GM19099 (cell line): ENCODE measurements around the gene RIF1.

ENCODE experiments used
- POLR2A ChIP-seq: IDR thresholded peaks from 3 replicates; pipeline ENCODE4 v1.6.1; 2011; ENCODE audit warnings: low read depth; ENCODE audit not compliant: insufficient read length; ENCODE audit errors: extremely low read depth

RIF1 gene

DNA sequence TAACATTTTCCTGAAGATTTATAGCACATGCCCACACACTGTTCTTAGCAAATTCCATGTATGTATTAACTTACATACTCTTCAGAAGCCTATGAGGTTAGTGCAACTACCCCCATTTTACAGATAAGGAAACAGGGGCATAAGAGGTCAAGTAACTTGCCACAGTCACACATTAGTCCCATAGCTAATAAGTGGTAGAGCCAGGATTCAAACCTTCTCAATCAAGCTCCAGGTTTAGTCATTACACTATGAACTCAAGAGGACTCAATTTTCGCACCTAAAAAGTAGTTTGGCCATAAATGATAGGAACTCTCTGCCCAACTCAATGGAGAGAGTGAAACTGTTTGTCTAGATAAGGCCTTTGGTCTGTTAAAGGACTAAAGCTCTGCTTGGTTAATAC, 9.7 kb upstream of the RIF1 start:
- no peak for TF ChIP-seq POLR2A

DNA sequence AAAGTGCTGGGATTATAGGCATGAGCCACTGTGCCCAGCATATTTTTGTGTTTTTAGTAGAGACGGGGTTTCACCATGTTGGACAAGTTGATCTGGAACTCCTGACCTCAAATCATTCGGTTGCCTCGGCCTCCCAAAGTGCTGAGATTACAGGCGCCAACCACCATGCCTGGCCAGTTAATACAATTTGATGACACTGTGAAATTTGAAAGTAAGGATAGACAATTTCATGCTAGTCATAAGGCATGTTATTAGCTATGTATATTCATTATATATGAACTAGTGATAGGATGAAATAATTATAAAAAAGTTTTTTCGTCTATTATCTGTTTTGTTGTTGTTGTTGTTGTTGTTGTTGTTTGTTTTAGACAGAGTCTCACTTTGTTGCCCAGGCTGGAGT, 8.6 kb upstream of the RIF1 start:
- TF ChIP-seq POLR2A, result no peak

DNA sequence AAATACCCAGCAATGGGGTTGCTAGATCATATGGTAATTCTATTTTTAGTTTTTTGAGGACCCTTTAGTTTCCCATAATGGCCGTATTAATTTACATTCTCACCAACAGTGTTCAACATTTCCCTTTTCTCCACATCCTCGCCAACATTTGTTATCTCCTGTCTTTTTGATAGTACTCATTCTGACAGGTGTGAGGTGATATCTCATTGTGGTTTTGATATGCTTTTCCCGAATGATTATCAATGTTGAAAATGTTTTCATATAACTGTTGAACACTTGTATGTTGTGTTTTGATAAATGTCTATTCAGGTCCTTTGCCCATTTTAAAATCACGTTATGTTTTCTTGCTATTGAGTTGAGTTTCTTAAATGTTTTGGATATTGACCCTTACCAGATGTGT, 5.8 kb upstream of the RIF1 start:
- TF ChIP-seq POLR2A, result no peak

DNA sequence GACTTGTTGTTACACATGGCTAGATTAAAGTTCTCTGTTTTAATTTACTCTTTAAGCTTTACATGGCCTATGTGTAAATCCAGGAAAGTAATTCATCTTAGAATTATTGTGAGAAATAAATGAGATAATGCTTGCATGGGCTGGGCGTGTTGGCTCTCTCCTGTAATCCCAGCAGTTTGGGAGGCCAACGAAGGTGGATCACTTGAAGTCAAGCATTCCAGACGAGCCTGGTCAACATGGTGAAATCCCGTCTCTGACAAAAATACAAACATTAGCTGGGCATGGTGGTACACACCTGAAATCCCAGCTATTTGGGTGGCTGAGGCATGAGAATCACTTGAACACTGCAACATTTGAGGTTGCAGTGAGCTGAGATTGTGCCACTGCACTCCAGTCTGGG, 4.3 kb upstream of the RIF1 start:
- no peak for TF ChIP-seq POLR2A

DNA sequence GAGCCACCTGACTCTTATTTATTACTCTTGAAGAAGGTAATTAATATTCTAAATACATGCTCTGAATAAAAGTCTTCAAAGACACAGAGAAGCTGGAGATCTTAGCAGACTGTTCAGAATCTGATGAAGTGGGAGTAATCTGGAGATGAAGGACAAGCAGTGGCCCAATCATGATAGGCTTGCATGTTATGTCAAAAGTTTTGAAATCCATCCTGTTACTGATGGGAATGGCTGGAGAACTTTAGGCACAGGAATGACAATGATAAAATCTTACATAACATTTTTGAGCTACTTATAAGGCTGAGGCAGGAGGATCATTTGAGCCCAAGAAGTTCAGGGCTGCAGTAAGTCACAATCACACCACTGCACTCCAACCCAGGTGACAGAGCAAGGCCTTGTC, 2.4 kb upstream of the RIF1 start:
- no peak for TF ChIP-seq POLR2A

DNA sequence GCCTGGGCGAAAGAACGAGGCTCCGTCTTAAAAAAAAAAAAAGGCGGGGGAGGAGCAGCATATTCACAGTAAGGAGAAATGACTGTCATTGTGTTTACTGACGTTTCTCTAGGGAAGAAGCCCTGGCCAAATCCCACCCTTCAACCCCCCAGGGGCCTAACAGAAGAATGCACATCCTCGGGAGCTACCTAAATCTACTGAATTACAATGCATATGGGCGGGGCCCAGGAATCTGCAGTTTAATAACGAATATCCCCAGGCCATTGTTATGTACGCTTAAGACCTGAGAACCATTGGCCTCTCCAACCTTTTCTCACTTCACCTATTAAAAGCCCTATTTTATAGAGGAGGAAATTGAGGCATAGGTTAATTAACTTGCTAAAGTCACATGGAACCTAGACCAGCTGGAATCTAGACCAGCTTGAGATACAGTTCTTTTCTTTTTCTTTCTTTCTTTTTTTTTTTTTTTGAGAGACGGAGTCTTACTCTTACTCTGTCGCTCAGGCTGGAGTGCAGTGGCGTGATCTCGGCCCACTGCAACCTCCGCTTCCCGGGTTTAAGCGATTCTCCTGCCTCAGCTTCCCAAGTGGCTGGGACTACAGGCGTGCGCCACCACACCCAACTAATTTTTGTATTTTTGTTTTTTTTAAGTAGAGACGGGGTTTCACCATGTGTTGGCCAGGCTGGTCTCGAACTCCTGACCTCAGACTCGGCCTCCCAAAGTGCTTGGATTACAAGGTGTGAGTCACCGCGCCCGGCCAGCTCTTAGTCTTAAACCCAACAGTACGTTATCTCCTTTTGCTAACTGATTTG, 708 bp upstream of the RIF1 start:
- TF ChIP-seq POLR2A, result no peak

DNA sequence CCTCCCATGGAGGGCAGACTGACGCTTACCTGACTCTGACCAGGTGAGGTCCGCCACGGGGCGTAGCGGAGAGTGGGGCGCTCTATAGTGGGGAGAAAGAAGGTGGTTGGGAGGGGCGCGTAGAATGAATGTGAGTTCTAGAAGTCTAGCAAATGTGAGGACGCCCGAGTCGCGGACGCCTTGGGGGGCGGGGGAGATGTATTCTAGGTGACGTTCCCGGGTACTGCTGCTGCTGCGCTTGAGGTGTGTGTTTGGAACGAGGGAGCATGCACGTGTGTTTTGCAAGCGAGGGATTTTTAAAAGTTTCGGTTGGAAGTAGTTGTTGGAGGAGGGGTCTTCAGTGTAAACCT, 758 bp downstream of the RIF1 start:
- TF ChIP-seq POLR2A, result peak; percentile 8

DNA sequence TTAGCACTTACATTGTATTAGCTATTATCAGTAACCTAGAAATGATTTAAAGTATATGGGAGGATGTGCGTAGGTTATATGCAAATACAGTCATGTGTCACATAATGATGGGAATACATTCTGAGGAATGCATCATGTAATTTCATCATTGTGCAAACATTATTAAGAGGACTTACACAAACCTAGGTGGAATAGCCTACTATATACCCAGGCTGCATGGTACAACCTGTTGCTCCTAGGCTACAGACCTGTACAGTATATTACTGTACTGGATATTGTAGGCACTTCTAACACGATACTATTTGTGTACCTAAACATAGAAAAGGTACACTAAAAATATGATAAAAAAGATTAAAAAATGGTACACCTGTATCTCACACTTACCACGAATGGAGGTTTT, 7.9 kb downstream of the RIF1 start:
- TF ChIP-seq POLR2A, result no peak

DNA sequence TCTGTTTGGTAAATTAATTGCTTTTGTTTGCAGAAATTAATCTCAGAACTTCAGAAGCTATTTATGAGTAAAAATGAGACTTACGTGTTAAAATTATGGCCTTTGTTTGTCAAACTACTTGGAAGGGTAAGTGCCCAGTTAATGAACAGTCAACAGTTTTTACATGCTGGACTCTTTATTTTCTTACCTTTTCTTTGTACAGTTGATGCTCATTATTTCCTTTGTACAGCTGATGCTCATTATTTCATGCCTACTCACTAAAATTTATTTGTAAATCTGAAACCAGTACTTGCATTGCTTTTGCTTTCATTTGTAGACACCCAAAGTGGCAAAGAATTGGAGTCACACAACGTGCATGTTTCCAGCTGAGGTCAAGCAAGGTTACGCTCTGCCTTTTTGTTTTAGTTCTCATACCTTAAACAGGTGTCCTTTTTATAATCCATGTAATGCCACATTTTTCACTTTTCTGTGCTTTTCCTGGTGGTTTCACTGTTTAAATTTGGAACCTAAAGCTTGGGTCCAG, 13.3 kb downstream of the RIF1 start:
- TF ChIP-seq POLR2A, result no peak

DNA sequence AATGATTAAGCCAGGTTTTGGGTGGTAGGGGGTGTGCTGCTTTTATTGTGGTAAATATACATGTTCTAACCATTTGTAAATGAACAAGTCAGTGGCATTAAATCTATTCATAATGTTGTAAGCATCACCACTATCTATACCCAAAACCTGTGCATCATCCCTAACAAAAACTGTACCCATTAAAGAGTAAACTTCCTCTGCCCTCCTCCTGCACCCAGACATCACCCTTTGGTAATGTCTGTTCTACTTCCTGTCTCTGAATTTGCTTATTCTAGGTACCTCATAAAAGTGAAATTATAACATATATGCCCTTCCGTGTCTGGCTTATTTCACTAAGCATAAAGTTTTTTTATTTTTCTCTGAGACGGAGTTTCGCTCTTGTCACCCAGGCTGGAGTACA, 14.1 kb downstream of the RIF1 start:
- no peak for TF ChIP-seq POLR2A

DNA sequence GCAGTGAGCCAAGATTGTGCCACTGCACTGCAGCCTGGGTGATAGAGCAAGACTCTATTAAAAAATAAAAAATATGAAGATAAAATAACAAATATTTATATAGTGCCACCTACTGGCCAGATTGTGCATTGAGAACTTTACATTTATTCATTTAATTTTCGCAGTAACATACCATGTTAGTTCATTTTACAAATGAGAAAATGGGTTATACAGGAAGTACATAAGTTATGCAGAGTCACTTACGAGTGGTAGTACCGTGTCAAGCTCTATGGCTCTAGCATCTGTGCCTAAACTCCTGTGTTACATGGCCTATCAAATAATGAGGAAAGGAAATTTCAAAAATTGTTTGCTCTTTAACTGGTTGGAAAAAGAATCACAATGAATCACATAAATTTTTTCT, 27.9 kb downstream of the RIF1 start:
- TF ChIP-seq POLR2A, result no peak

DNA sequence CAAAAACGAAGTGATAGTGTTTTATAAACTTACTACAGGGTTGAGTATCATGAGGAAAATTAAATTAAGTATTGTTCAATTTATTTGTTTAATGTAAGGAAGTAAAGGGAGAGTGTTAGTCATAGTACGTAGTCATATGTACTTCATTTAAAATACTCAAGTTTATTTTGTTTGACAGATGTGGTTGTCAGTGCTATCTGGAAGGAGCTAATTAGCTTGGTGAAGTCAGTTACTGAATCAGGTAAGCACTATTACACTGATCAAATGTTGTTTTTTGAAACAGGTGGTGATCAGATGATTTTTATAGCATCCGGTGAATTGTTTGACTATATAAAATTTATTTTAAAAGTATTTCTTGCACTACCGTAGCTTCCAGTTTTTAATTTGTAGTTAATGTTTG, 28.8 kb downstream of the RIF1 start:
- TF ChIP-seq POLR2A, result no peak

DNA sequence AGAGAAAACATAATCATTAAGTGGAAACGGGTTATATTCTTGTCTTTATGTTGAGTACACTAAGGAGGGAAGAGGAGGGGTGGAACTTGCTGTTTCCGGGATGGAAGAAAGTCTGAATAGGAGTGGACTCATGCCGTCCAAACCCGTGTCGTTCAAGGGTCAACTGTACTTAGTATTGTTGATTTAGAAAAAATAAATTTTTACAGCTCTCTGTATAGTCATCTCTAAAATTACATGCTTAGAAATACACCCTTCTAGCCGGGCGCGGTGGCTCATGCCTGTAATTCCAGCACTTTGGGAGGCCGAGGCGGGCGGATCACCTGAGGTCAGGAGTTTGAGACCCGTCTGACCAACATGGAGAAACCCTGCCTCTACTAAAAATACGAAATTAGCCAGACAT, 29.4 kb downstream of the RIF1 start:
- TF ChIP-seq POLR2A, result no peak

DNA sequence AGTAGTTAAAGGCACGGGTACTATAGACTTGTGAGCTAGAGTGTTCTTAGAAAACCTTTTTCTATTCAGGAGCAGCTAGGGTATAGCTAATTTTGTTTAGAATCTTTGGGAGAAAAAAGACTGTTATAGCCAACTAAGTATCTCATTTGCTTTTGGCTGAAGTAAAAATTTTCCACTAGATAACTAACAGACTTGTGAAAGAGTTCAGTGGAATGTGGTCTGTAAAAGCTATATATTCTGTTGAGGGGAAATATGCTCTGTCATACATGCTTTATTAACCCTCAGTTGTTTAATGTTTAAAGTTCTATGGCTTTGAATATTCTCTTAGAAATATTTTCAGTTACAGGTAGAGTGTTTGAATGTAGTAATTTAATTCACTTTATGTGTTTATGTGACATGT, 49.7 kb downstream of the RIF1 start:
- TF ChIP-seq POLR2A, result no peak

DNA sequence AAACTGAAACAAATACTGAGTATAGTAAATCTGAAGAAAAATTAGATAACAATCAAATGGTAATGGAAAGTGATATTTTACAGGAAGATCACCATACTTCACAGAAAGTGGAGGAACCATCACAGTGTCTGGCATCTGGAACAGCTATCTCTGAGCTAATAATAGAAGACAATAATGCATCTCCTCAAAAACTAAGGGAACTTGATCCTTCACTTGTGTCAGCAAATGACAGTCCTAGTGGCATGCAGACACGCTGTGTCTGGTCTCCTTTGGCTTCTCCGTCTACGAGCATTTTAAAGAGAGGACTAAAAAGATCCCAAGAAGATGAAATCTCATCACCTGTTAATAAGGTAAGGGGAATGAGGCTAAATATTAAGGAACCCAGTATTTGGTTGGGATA, 56.1 kb downstream of the RIF1 start:
- TF ChIP-seq POLR2A, result no peak

DNA sequence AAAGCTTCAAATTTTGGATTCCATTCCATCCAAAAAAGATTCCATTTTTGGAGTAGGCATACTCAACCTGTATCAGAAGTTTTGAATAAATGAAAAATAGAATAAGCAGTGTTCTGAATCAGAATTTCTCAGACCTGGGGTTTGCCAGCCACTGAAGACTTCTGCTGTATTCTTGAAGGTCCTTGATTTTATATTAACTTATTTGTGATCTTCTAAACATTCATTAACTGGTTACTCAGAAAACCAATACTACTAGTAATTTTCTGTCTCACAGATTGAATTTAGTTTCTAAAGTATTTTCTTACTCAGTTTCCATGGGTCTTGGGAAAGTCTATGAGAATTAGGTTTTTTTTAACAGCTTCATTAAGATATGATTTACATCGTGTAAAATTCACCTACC, 60.9 kb downstream of the RIF1 start:
- no peak for TF ChIP-seq POLR2A

DNA sequence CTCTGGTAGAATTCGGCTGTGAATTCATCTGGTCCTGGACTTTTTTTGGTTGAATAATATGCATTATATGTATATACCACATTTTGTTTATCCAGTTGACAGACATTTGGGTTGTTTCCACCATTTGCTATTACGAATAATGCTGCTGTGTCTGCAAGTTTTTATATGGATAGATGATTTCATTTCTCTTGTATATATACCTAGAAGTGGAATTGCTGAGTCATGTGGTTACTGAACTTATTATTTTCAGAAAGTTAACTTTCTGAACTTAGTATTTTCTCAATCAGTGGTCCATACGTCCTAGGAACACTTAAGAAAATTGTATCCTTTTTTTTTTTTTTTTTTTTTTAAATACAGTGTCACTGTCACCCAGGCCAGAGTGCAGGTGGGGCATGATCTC, 63.3 kb downstream of the RIF1 start:
- TF ChIP-seq POLR2A, result no peak
